ENCODE data around the gene RRP8. TPM values are rescaled to one million over a fixed set of nuclear protein-coding genes. Genes with fewer than 3 reads are reported as not detected.

RRP8 gene
- total RNA-seq, 1 experiment from 2014 or later, result 16.0 TPM

DNA sequence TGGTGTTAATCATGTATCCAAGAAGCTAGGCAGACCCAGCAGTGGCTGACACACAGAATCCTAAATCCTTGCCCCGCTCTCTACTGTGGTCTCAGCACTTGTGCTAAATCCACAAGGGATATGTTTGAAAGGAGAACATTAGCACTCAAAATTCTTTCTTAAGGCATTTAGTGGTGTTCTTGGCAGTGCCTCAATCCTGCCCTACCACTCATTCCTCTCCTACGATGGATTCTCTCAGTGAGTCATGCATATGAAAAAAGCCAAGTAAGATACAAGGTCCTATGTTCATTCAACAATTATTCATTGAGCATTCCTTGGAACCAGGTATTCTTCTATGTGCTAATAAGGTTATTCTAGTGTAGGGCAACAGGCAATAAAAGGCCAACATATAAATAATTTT, 31.2 kb downstream of the RRP8 start:
- H3K18ac ChIP-seq (ENCODE audit: insufficient read length, low read depth, low read length), result no peak overlapping the region
- no peak overlapping the region for H4K91ac ChIP-seq (ENCODE audit: insufficient read length, low read depth, low read length)
- H3K4me3 Mint-ChIP-seq, result no peak overlapping the region
- no peak overlapping the region for H3K9ac ChIP-seq (ENCODE audit: extremely low read depth, insufficient read length, low read length)
- H3K4ac ChIP-seq (ENCODE audit: low read depth, low read length), result no peak overlapping the region
- no peak overlapping the region for H3K14ac ChIP-seq (ENCODE audit: insufficient read depth, low read length)
- no peak overlapping the region for H3K56ac ChIP-seq (ENCODE audit: insufficient read length, low read depth, low read length)
- H3K4me2 ChIP-seq (ENCODE audit: insufficient read depth, insufficient read length, low read length), result no peak overlapping the region
- H3K27ac ChIP-seq (ENCODE audit: insufficient read length, low read depth, low read length), result no peak overlapping the region
- H4K5ac ChIP-seq (ENCODE audit: insufficient read length, low read depth, low read length), result no peak overlapping the region
- no peak overlapping the region for H2AFZ ChIP-seq (ENCODE audit: low read length)
- no peak overlapping the region for H2BK5ac ChIP-seq (ENCODE audit: insufficient read length, low read length)
- TF ChIP-seq, protein P1, sequence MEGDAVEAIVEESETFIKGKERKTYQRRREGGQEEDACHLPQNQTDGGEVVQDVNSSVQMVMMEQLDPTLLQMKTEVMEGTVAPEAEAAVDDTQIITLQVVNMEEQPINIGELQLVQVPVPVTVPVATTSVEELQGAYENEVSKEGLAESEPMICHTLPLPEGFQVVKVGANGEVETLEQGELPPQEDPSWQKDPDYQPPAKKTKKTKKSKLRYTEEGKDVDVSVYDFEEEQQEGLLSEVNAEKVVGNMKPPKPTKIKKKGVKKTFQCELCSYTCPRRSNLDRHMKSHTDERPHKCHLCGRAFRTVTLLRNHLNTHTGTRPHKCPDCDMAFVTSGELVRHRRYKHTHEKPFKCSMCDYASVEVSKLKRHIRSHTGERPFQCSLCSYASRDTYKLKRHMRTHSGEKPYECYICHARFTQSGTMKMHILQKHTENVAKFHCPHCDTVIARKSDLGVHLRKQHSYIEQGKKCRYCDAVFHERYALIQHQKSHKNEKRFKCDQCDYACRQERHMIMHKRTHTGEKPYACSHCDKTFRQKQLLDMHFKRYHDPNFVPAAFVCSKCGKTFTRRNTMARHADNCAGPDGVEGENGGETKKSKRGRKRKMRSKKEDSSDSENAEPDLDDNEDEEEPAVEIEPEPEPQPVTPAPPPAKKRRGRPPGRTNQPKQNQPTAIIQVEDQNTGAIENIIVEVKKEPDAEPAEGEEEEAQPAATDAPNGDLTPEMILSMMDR (conservative IDR thresholded peaks at IDR 0.05), result no peak
- no peak overlapping the region for H4K8ac ChIP-seq (replicated peaks; ENCODE audit: insufficient read length, low read depth, low read length)
- H2BK15ac ChIP-seq (ENCODE audit: low read depth, low read length), result no peak overlapping the region
- no peak overlapping the region for H3K23ac ChIP-seq (ENCODE audit: insufficient read length, low read depth, low read length)
- no peak overlapping the region for H2BK120ac ChIP-seq (ENCODE audit: low read depth, low read length, poor library complexity, severe bottlenecking)
- H3K27me3 ChIP-seq (ENCODE audit: insufficient read depth, low read length), result no peaks in the 10 kb centered on the region
- no peaks in the 10 kb centered on the region for H4K20me1 ChIP-seq (ENCODE audit: control insufficient read depth, insufficient read depth, insufficient read length)
- H3K4me1 Mint-ChIP-seq, result peaks cover 8 to 11% of the 10 kb centered on the region in 2 experiments
- no peaks in the 10 kb centered on the region for H3K23me2 ChIP-seq (ENCODE audit: insufficient read length, low read depth, low read length, poor library complexity, severe bottlenecking)
- H3K4me1 ChIP-seq (ENCODE audit: insufficient read depth, low read length), result peaks cover 4% of the 10 kb centered on the region; the same call in 1 of the 2 replicates
- no peaks in the 10 kb centered on the region for H3K9me3 ChIP-seq (ENCODE audit: control insufficient read depth, low read depth, low read length)
- no peak overlapping the region for H2BK12ac ChIP-seq (ENCODE audit: insufficient read length, low read depth, low read length)
- no peaks in the 10 kb centered on the region for H3K79me1 ChIP-seq (ENCODE audit: insufficient read depth, low read depth, low read length, poor library complexity, severe bottlenecking)
- H3K36me3 Mint-ChIP-seq (ENCODE audit: insufficient read depth in 1 of 3, low read depth in 3 of 3), result no peaks in the 10 kb centered on the region; a peak in 1 of 7 replicates
- no peak overlapping the region for H3K27ac Mint-ChIP-seq
- H2BK20ac ChIP-seq (ENCODE audit: low read depth, low read length, poor library complexity, severe bottlenecking), result no peak overlapping the region
- DNase-seq, result no peak
- WGBS (ENCODE audit: extremely low coverage, insufficient read length, low lambda C conversion rate), result no CpG with 5 or more reads among the region's 2 CpGs
- no peak overlapping the region for H3T11ph ChIP-seq (ENCODE audit: low read length)
- H3K79me2 ChIP-seq (ENCODE audit: insufficient read depth, low read length), result no peaks in the 10 kb centered on the region
- no peaks in the 10 kb centered on the region; a peak in 2 of 5 replicates for H3K9me3 Mint-ChIP-seq
- no peak overlapping the region for H2AK5ac ChIP-seq (ENCODE audit: insufficient read length, low read length)
- no peaks in the 10 kb centered on the region for H3K27me3 Mint-ChIP-seq (ENCODE audit: low read depth)
